Muscle layer of colon (tissue), 2 donors: ENCODE measurements around the gene CSF2RB.

ENCODE experiments used
- H3K27ac ChIP-seq: one replicate; pipeline ENCODE4 v1.7.0; 2013; ENCODE audit warnings: low read depth, mild to moderate bottlenecking, low read length, moderate library complexity
- H3K27me3 ChIP-seq, 2 donors: one replicate each; pipeline ENCODE4 v1.7.0; 2013; ENCODE audit warnings: low read length in 2 of 2, mild to moderate bottlenecking in 2 of 2; ENCODE audit not compliant: insufficient read depth in 2 of 2, control insufficient read depth in 1 of 2
- H3K36me3 ChIP-seq: one replicate; pipeline ENCODE4 v1.7.0; 2013; ENCODE audit warnings: mild to moderate bottlenecking, low read length; ENCODE audit not compliant: insufficient read depth
- H3K4me1 ChIP-seq: one replicate; pipeline ENCODE4 v1.7.0; 2013; ENCODE audit warnings: mild to moderate bottlenecking, low read length; ENCODE audit not compliant: insufficient read depth
- H3K4me3 ChIP-seq, 2 donors: one replicate each; pipeline ENCODE4 v1.7.0; 2013; ENCODE audit warnings: low read length in 2 of 2, low read depth in 1 of 2, mild to moderate bottlenecking in 1 of 2, moderate library complexity in 1 of 2
- H3K9ac ChIP-seq: one replicate; pipeline ENCODE4 v1.7.0; 2013; ENCODE audit warnings: low read length
- H3K9me3 ChIP-seq: one replicate; pipeline ENCODE4 v1.7.0; 2013; ENCODE audit warnings: mild to moderate bottlenecking, low read length
- donor health status: abdominal sarcoma.
- donor health status: Adenocarcinoma of cecum.

Gene CSF2RB

GRCh38 chr22:36931446-36931845 lies 18.0 kb downstream of the CSF2RB start:
- H3K27me3 ChIP-seq, result no peaks in the 10 kb centered on the region
- H3K4me3 ChIP-seq, result no peak overlapping the region
- H3K9ac ChIP-seq, result no peak overlapping the region
- H3K27ac ChIP-seq, result no peak overlapping the region
- H3K36me3 ChIP-seq, result no peaks in the 10 kb centered on the region
- H3K4me1 ChIP-seq, result no peaks in the 10 kb centered on the region
- no peaks in the 10 kb centered on the region for H3K9me3 ChIP-seq

GRCh38 chr22:36933629-36934417 lies 20.4 kb downstream of the CSF2RB start:
- no peak overlapping the region for H3K27ac ChIP-seq
- no peaks in the 10 kb centered on the region for H3K27me3 ChIP-seq
- H3K36me3 ChIP-seq, result no peaks in the 10 kb centered on the region
- H3K9me3 ChIP-seq, result no peaks in the 10 kb centered on the region
- no peaks in the 10 kb centered on the region for H3K4me1 ChIP-seq
- no peak overlapping the region for H3K4me3 ChIP-seq
- no peak overlapping the region for H3K9ac ChIP-seq

- H3K27ac ChIP-seq, result no peak overlapping the region
- H3K9ac ChIP-seq, result no peak overlapping the region
- no peaks in the 10 kb centered on the region for H3K4me1 ChIP-seq
- no peak overlapping the region for H3K4me3 ChIP-seq
- H3K27me3 ChIP-seq, result no peaks in the 10 kb centered on the region
- no peaks in the 10 kb centered on the region for H3K9me3 ChIP-seq
- no peaks in the 10 kb centered on the region for H3K36me3 ChIP-seq
These were observed 21.2 kb downstream of the CSF2RB start for GRCh38 chr22:36934418-36935312.

GRCh38 chr22:36935313-36935610 lies 21.8 kb downstream of the CSF2RB start:
- Histone ChIP-seq H3K27me3 (no peaks in the 10 kb centered on the region), H3K27ac (no peak overlapping the region), H3K9ac (no peak overlapping the region), H3K4me3 (no peak overlapping the region), H3K4me1 (no peaks in the 10 kb centered on the region), H3K9me3 (no peaks in the 10 kb centered on the region), H3K36me3 (no peaks in the 10 kb centered on the region)

GRCh38 chr22:36935694-36936093 lies 22.3 kb downstream of the CSF2RB start:
- H3K36me3 ChIP-seq, result no peaks in the 10 kb centered on the region
- no peak overlapping the region for H3K27ac ChIP-seq
- H3K9me3 ChIP-seq, result no peaks in the 10 kb centered on the region
- H3K4me1 ChIP-seq, result no peaks in the 10 kb centered on the region
- no peak overlapping the region for H3K4me3 ChIP-seq
- no peak overlapping the region for H3K9ac ChIP-seq
- H3K27me3 ChIP-seq, result no peaks in the 10 kb centered on the region

- Histone ChIP-seq H3K4me3 (no peak overlapping the region), H3K9me3 (no peaks in the 10 kb centered on the region), H3K36me3 (no peaks in the 10 kb centered on the region), H3K27me3 (no peaks in the 10 kb centered on the region), H3K27ac (no peak overlapping the region), H3K4me1 (no peaks in the 10 kb centered on the region), H3K9ac (no peak overlapping the region)
These were observed 23.1 kb downstream of the CSF2RB start for GRCh38 chr22:36936362-36937116.

GRCh38 chr22:36937319-36938027 lies 24.0 kb downstream of the CSF2RB start:
- Histone ChIP-seq H3K27me3 (no peaks in the 10 kb centered on the region), H3K9ac (no peak overlapping the region), H3K4me3 (no peak overlapping the region), H3K4me1 (no peaks in the 10 kb centered on the region), H3K9me3 (no peaks in the 10 kb centered on the region), H3K27ac (no peak overlapping the region), H3K36me3 (no peaks in the 10 kb centered on the region)

GRCh38 chr22:36938028-36938425 lies 24.6 kb downstream of the CSF2RB start:
- H3K9ac ChIP-seq, result no peak overlapping the region

GRCh38 chr22:36938886-36939285 lies 25.5 kb downstream of the CSF2RB start:
- no peak overlapping the region for H3K27ac ChIP-seq
- no peaks in the 10 kb centered on the region for H3K9me3 ChIP-seq
- H3K27me3 ChIP-seq, result no peaks in the 10 kb centered on the region
- H3K4me3 ChIP-seq, result no peak overlapping the region
- H3K4me1 ChIP-seq, result no peaks in the 10 kb centered on the region
- no peaks in the 10 kb centered on the region for H3K36me3 ChIP-seq
- H3K9ac ChIP-seq, result no peak overlapping the region

More at GRCh38 chr22:36938028-36938425, 24.6 kb downstream of the CSF2RB start:
- Histone ChIP-seq H3K4me3 (no peak overlapping the region), H3K4me1 (no peaks in the 10 kb centered on the region), H3K27me3 (no peaks in the 10 kb centered on the region), H3K27ac (no peak overlapping the region), H3K9me3 (no peaks in the 10 kb centered on the region), H3K36me3 (no peaks in the 10 kb centered on the region)

GRCh38 chr22:36940676-36941075 lies 27.2 kb downstream of the CSF2RB start:
- Histone ChIP-seq H3K36me3 (no peaks in the 10 kb centered on the region), H3K4me3 (no peak overlapping the region), H3K27me3 (no peaks in the 10 kb centered on the region), H3K9ac (no peak overlapping the region), H3K27ac (no peak overlapping the region), H3K4me1 (no peaks in the 10 kb centered on the region), H3K9me3 (no peaks in the 10 kb centered on the region)

GRCh38 chr22:36942556-36942955 lies 29.1 kb downstream of the CSF2RB start:
- no peak overlapping the region for H3K4me3 ChIP-seq
- no peak overlapping the region for H3K9ac ChIP-seq
- H3K4me1 ChIP-seq, result no peaks in the 10 kb centered on the region
- H3K27me3 ChIP-seq, result no peaks in the 10 kb centered on the region
- no peaks in the 10 kb centered on the region for H3K9me3 ChIP-seq
- no peak overlapping the region for H3K27ac ChIP-seq
- no peaks in the 10 kb centered on the region for H3K36me3 ChIP-seq
